ENCODE results near the gene ARHGEF11.

Gene ARHGEF11

DNA sequence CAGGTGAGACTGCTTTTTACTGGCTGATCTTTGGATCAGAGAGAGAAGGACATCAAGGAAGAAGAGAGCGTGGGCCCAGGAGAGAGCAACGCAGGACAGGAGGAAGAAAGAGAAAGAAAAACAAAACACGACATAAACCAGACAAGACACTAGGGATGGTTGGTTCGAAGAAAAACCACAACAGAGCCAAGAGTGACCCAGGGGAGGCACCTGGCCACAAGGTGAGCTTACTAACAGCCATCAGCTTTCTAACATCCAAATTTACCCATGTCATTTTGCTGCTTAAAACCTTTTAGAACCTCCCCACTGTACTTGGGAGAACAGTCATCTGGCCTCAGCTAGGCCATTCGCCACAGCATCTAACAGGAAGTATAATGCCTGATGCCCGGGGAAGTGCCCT lies 57.8 kb downstream of the ARHGEF11 start:
- Histone ChIP-seq H3K4me3 (IDR thresholded peaks at IDR 0.05; ENCODE audit: insufficient read depth, low read depth, low read length) (no peak overlapping the region), H3K79me2 (ENCODE audit: insufficient read depth, low read depth) (no peaks in the 10 kb centered on the region), H3K4me1 (ENCODE audit: low read depth, poor library complexity, severe bottlenecking) (no peaks in the 10 kb centered on the region), H3K9ac (no peak overlapping the region), H4K20me1 (ENCODE audit: insufficient read depth) (no peaks in the 10 kb centered on the region), H3K27ac (no peak overlapping the region), H3K36me3 (ENCODE audit: insufficient read depth) (no peaks in the 10 kb centered on the region), H2AFZ (ENCODE audit: low read depth) (no peak overlapping the region), H3K4me2 (no peak overlapping the region), H3K27me3 (ENCODE audit: insufficient read depth, low read depth) (no peaks in the 10 kb centered on the region)
- no peak for TF ChIP-seq CTCF (conservative IDR thresholded peaks at IDR 0.05; ENCODE audit: low read depth, low read length)

GRCh38 chr1:156980551-156980950 lies 65.0 kb downstream of the ARHGEF11 start:
- no peaks in the 10 kb centered on the region for H3K79me2 ChIP-seq (ENCODE audit: insufficient read depth, low read depth)
- no peak overlapping the region for H3K27ac ChIP-seq
- no peaks in the 10 kb centered on the region for H3K4me1 ChIP-seq (ENCODE audit: low read depth, poor library complexity, severe bottlenecking)
- H3K36me3 ChIP-seq (ENCODE audit: insufficient read depth): no peaks in the 10 kb centered on the region
- H4K20me1 ChIP-seq (ENCODE audit: insufficient read depth): no peaks in the 10 kb centered on the region
- H2AFZ ChIP-seq (ENCODE audit: low read depth): no peak overlapping the region
- no peak overlapping the region for H3K4me3 ChIP-seq (IDR thresholded peaks at IDR 0.05; ENCODE audit: insufficient read depth, low read depth, low read length)
- no peak overlapping the region for H3K9ac ChIP-seq
- no peaks in the 10 kb centered on the region for H3K27me3 ChIP-seq (ENCODE audit: insufficient read depth, low read depth)
- H3K4me2 ChIP-seq: no peak overlapping the region
- TF ChIP-seq CTCF (conservative IDR thresholded peaks at IDR 0.05; ENCODE audit: low read depth, low read length): no peak

- Histone ChIP-seq H3K4me3 (IDR thresholded peaks at IDR 0.05; ENCODE audit: insufficient read depth, low read depth, low read length) (no peak overlapping the region), H3K27ac (no peak overlapping the region), H3K4me1 (ENCODE audit: low read depth, poor library complexity, severe bottlenecking) (no peaks in the 10 kb centered on the region), H3K9ac (no peak overlapping the region), H3K4me2 (no peak overlapping the region), H4K20me1 (ENCODE audit: insufficient read depth) (no peaks in the 10 kb centered on the region), H3K27me3 (ENCODE audit: insufficient read depth, low read depth) (no peaks in the 10 kb centered on the region), H3K79me2 (ENCODE audit: insufficient read depth, low read depth) (no peaks in the 10 kb centered on the region), H3K36me3 (ENCODE audit: insufficient read depth) (no peaks in the 10 kb centered on the region), H2AFZ (ENCODE audit: low read depth) (no peak overlapping the region)
- TF ChIP-seq CTCF (conservative IDR thresholded peaks at IDR 0.05; ENCODE audit: low read depth, low read length): no peak
Observed at GRCh38 chr1:156975084-156975483, 70.5 kb downstream of the ARHGEF11 start.

DNA sequence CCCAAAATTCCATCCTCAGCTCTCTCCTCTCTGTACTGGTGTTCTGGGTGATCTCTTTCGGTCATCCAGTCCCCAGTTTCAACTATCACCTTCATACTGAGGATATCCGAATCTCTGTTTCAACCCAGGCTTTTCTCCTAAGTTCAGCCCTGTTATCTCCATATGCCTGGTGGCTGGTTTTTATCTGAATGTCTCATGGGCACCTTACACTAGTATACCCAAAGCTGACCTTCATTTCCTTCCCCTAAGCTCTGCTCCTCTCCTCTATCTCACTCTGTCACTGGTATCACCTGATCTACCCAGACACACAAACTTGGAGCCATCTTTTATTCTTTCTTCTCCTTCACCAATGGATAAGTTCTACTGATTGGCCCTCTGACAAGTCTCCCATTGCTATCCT lies 72.1 kb downstream of the ARHGEF11 start:
- Histone ChIP-seq H3K4me1 (ENCODE audit: low read depth, poor library complexity, severe bottlenecking) (no peaks in the 10 kb centered on the region), H4K20me1 (ENCODE audit: insufficient read depth) (no peaks in the 10 kb centered on the region), H3K36me3 (ENCODE audit: insufficient read depth) (no peaks in the 10 kb centered on the region), H2AFZ (ENCODE audit: low read depth) (no peak overlapping the region), H3K27me3 (ENCODE audit: insufficient read depth, low read depth) (no peaks in the 10 kb centered on the region), H3K27ac (no peak overlapping the region), H3K9ac (no peak overlapping the region), H3K79me2 (ENCODE audit: insufficient read depth, low read depth) (no peaks in the 10 kb centered on the region), H3K4me3 (IDR thresholded peaks at IDR 0.05; ENCODE audit: insufficient read depth, low read depth, low read length) (no peak overlapping the region), H3K4me2 (no peak overlapping the region)
- TF ChIP-seq CTCF (conservative IDR thresholded peaks at IDR 0.05; ENCODE audit: low read depth, low read length): no peak

DNA sequence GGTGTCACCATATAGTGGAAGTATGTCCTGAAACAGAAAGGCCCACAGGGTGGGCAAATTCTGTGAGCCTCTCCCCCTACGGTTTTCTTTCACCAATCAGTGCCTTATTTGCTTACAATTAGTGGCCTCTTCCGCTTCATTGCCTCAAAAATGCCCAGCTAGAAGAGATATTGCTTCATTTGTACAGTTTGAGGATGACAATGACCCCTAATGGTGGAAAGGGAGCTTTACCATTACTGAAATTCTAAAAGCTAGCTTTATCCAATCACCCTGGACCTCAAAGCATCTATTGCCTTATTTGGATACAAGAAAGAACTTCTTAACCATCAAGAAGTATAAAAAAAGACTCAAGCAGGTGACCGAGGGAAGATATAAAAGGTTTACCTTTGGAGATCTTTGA lies 75.5 kb downstream of the ARHGEF11 start:
- Histone ChIP-seq H3K36me3 (ENCODE audit: insufficient read depth) (no peaks in the 10 kb centered on the region), H3K9ac (no peak overlapping the region), H3K27me3 (ENCODE audit: insufficient read depth, low read depth) (no peaks in the 10 kb centered on the region), H3K4me2 (no peak overlapping the region), H3K27ac (no peak overlapping the region), H3K4me1 (ENCODE audit: low read depth, poor library complexity, severe bottlenecking) (no peaks in the 10 kb centered on the region), H4K20me1 (ENCODE audit: insufficient read depth) (no peaks in the 10 kb centered on the region), H2AFZ (ENCODE audit: low read depth) (no peak overlapping the region), H3K79me2 (ENCODE audit: insufficient read depth, low read depth) (no peaks in the 10 kb centered on the region), H3K4me3 (IDR thresholded peaks at IDR 0.05; ENCODE audit: insufficient read depth, low read depth, low read length) (no peak overlapping the region)
- peak; percentile 66 for TF ChIP-seq CTCF (conservative IDR thresholded peaks at IDR 0.05; ENCODE audit: low read depth, low read length)
